LNCaP clone FGC (cell line): ENCODE results near the gene TNFRSF11A.

ENCODE experiments used
- DNase-seq: peaks from one replicate; pipeline ENCODE4 v3.0.0-alpha.2; 2011; ENCODE audit warnings: low read depth
- H3K4me3 ChIP-seq: 2 replicates; pipeline ENCODE4 v1.5.1; 2011; ENCODE audit warnings: mild to moderate bottlenecking, low read depth, low read length, control low read depth
- CTCF ChIP-seq: IDR thresholded peaks from 2 replicates; pipeline ENCODE4 v1.5.1; 2012; ENCODE audit warnings: mild to moderate bottlenecking; ENCODE audit not compliant: control insufficient read depth, insufficient read depth; ENCODE audit errors: extremely low read depth

The TNFRSF11A gene

GRCh38 chr18:62366992-62367391 lies 41.9 kb downstream of the TNFRSF11A start:
- H3K4me3 ChIP-seq: no peak overlapping the region
- DNase-seq: no peak
- TF ChIP-seq CTCF: no peak

GRCh38 chr18:62368100-62368499 lies 43.0 kb downstream of the TNFRSF11A start:
- no peak for TF ChIP-seq CTCF
- DNase-seq: no peak
- no peak overlapping the region for H3K4me3 ChIP-seq

GRCh38 chr18:62369129-62369644 lies 44.1 kb downstream of the TNFRSF11A start:
- DNase-seq: no peak
- TF ChIP-seq CTCF: no peak
- H3K4me3 ChIP-seq: no peak overlapping the region

- no peak for TF ChIP-seq CTCF
- no peak overlapping the region for H3K4me3 ChIP-seq
- DNase-seq: no peak
These were observed 45.3 kb downstream of the TNFRSF11A start for GRCh38 chr18:62370366-62370765.

GRCh38 chr18:62371436-62371835 lies 46.3 kb downstream of the TNFRSF11A start:
- no peak overlapping the region for H3K4me3 ChIP-seq
- no peak for DNase-seq
- no peak for TF ChIP-seq CTCF

- TF ChIP-seq CTCF: no peak
- no peak overlapping the region for H3K4me3 ChIP-seq
- DNase-seq: no peak
These were observed 47.0 kb downstream of the TNFRSF11A start for GRCh38 chr18:62372156-62372555.

- H3K4me3 ChIP-seq: no peak overlapping the region
- no peak for DNase-seq
- no peak for TF ChIP-seq CTCF
These were observed 47.8 kb downstream of the TNFRSF11A start for GRCh38 chr18:62372882-62373281.
